ENCODE data around the gene ZBTB20.

GRCh38 chr3:114563720-114564119, 583.4 kb downstream of the ZBTB20 start:
- TF ChIP-seq CTCF (IDR thresholded peaks at IDR 0.05) (no peak), POLR2A (IDR thresholded peaks at IDR 0.05) (no peak), POLR2AphosphoS5 (IDR thresholded peaks at IDR 0.05) (no peak)
